PC-9 (cell line): ENCODE results near the gene MYDGF.

ENCODE experiments used
- CTCF ChIP-seq: fragments of 200-600 bp; sonication (generic); conservative IDR thresholded peaks from 2 replicates; pipeline ENCODE4 v1.6.1; 2017; ENCODE audit warnings: mixed run types, antibody characterized with exemption, mild to moderate bottlenecking, moderate library complexity
- EZH2 ChIP-seq: fragments of 200-600 bp; sonication (generic); IDR thresholded peaks from 2 replicates; pipeline ENCODE4 v1.8.0; 2017; ENCODE audit warnings: antibody characterized with exemption, low read depth

- TF ChIP-seq CTCF (no peak), EZH2 (no peak)
These were observed 40.1 kb upstream of the MYDGF start for GRCh38 chr19:4710281-4710600.
